ENCODE results near the gene RNF217.

DNA sequence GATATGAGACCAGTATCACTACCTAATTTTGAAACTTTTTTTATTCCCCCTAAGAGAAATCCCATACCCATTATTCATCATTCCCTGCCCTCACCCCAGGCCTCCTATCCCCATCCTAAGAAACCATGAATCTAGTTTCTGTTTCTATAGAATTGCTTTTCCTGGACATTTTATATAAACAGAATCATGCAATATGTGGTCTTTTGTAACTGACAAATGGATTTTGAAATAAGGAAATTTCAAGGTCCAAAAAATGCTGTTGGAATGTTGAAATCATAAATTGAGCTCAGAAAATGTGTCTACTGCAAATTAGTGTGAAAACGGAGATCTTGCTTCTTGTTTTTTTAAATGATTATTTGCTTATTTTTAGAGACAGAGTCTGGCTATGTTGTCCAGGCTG is 25.1 kb downstream of the RNF217 start:
- no peak for TF ChIP-seq RAD21 (IDR thresholded peaks at IDR 0.05 in 1 of 2, conservative IDR thresholded peaks at IDR 0.05 in 1 of 2; ENCODE audit: low read depth in 2 of 2, low read length in 2 of 2)
- no peak for TF ChIP-seq MAFK (IDR thresholded peaks at IDR 0.05; ENCODE audit: low read depth, low read length)
- TF ChIP-seq, protein P1, sequence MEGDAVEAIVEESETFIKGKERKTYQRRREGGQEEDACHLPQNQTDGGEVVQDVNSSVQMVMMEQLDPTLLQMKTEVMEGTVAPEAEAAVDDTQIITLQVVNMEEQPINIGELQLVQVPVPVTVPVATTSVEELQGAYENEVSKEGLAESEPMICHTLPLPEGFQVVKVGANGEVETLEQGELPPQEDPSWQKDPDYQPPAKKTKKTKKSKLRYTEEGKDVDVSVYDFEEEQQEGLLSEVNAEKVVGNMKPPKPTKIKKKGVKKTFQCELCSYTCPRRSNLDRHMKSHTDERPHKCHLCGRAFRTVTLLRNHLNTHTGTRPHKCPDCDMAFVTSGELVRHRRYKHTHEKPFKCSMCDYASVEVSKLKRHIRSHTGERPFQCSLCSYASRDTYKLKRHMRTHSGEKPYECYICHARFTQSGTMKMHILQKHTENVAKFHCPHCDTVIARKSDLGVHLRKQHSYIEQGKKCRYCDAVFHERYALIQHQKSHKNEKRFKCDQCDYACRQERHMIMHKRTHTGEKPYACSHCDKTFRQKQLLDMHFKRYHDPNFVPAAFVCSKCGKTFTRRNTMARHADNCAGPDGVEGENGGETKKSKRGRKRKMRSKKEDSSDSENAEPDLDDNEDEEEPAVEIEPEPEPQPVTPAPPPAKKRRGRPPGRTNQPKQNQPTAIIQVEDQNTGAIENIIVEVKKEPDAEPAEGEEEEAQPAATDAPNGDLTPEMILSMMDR (IDR thresholded peaks at IDR 0.05; ENCODE audit: control extremely low read depth in 1 of 3, insufficient read depth in 1 of 3, low read depth in 1 of 3, low read length in 3 of 3) = no peak
- no peak for TF ChIP-seq CHD1 (IDR thresholded peaks at IDR 0.05; ENCODE audit: low read depth, low read length)
- TF ChIP-seq, protein P2, sequence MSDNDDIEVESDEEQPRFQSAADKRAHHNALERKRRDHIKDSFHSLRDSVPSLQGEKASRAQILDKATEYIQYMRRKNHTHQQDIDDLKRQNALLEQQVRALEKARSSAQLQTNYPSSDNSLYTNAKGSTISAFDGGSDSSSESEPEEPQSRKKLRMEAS (IDR thresholded peaks at IDR 0.05) = no peak
- TF ChIP-seq EZH2 (IDR thresholded peaks at IDR 0.05; ENCODE audit: low read depth, low read length, severe bottlenecking) = no peak

Measured in H1 (cell line).